GM19467 (cell line): ENCODE measurements around the gene MAP3K3.
"Not testable (repeated sequence)": the region's sequence is repeated elsewhere in the genome, so short reads cannot be mapped to it uniquely, and the experiment has no call there.

ENCODE experiments used
- ATAC-seq: cut with Tn5 transposase; IDR thresholded peaks from one replicate; pipeline ENCODE4 v1.9.1; 2021; ENCODE audit warnings: mild to moderate bottlenecking, moderate library complexity; ENCODE audit not compliant: unreplicated experiment

MAP3K3 gene

GRCh38 chr17:63703556-63704258 lies 81.5 kb downstream of the MAP3K3 start:
- ATAC-seq, result no peak

- no peak for ATAC-seq
These were observed 82.0 kb downstream of the MAP3K3 start for GRCh38 chr17:63704259-63704576.

- ATAC-seq, result no peak
These were observed 82.6 kb downstream of the MAP3K3 start for GRCh38 chr17:63704836-63705235.

- no peak for ATAC-seq
These were observed 83.4 kb downstream of the MAP3K3 start for GRCh38 chr17:63705657-63706056.

GRCh38 chr17:63706336-63707082 lies 84.3 kb downstream of the MAP3K3 start:
- ATAC-seq, result no peak

- ATAC-seq, result no peak
These were observed 84.9 kb downstream of the MAP3K3 start for GRCh38 chr17:63707151-63707550.

- ATAC-seq, result no peak
These were observed 86.9 kb downstream of the MAP3K3 start for GRCh38 chr17:63709110-63709509.

- no peak for ATAC-seq
These were observed 92.5 kb downstream of the MAP3K3 start for GRCh38 chr17:63714550-63715277.

GRCh38 chr17:63716426-63716825 lies 94.2 kb downstream of the MAP3K3 start:
- no peak for ATAC-seq

GRCh38 chr17:63718988-63719387 lies 96.8 kb downstream of the MAP3K3 start:
- no peak for ATAC-seq

GRCh38 chr17:63720194-63720593 lies 98.0 kb downstream of the MAP3K3 start:
- ATAC-seq, result not testable (repeated sequence)

GRCh38 chr17:63722403-63722802 lies 100.2 kb downstream of the MAP3K3 start:
- no peak for ATAC-seq

- ATAC-seq, result no peak
These were observed 113.5 kb downstream of the MAP3K3 start for GRCh38 chr17:63735691-63736090.

- ATAC-seq, result no peak
These were observed 118.4 kb downstream of the MAP3K3 start for GRCh38 chr17:63740464-63741142.

GRCh38 chr17:63741143-63741407 lies 118.9 kb downstream of the MAP3K3 start:
- no peak for ATAC-seq

- peak; percentile 86 for ATAC-seq
These were observed 119.4 kb downstream of the MAP3K3 start, which contains the start of gene STRADA for GRCh38 chr17:63741408-63742173. Gene STRADA (minus strand): TSS chr17:63741799. CDS start chr17:63728369, 13,430 bp downstream.
